BLaER1 treated with 17β-estradiol and CSF1 and Interleukin-3, amounts not matched to agents 10 nM and 100 nM (cell line): ENCODE measurements around the gene TSHZ3.

ENCODE experiments used
- H3K27ac ChIP-seq, 11 experiments: shearing (Covaris generic); formaldehyde crosslinking; 2 replicates each; pipeline ENCODE4 v1.8.1; 2022
- H3K27me3 ChIP-seq, 11 experiments: shearing (Covaris generic); formaldehyde crosslinking; 2 replicates each; pipeline ENCODE4 v1.8.1; 2022
- H3K36me3 ChIP-seq, 11 experiments: shearing (Covaris generic); formaldehyde crosslinking; 2 replicates each; pipeline ENCODE4 v1.8.1; 2022
- H3K4me1 ChIP-seq, 10 experiments: shearing (Covaris generic); formaldehyde crosslinking; 2 replicates each; pipeline ENCODE4 v1.8.1; 2022
- H3K4me2 ChIP-seq, 11 experiments: shearing (Covaris generic); formaldehyde crosslinking; 2 replicates each; pipeline ENCODE4 v1.8.1; 2022
- H3K4me3 ChIP-seq, 10 experiments: shearing (Covaris generic); formaldehyde crosslinking; 2 replicates each; pipeline ENCODE4 v1.8.1; 2022
- H3K9ac ChIP-seq, 11 experiments: shearing (Covaris generic); formaldehyde crosslinking; 2 replicates each; pipeline ENCODE4 v1.8.1; 2022
- H3K9me3 ChIP-seq, 11 experiments: shearing (Covaris generic); formaldehyde crosslinking; replicated peaks in 1 of 11; 2 replicates each; pipeline ENCODE4 v1.8.1; 2022
- H4K20me1 ChIP-seq, 11 experiments: shearing (Covaris generic); formaldehyde crosslinking; 2 replicates each; pipeline ENCODE4 v1.8.1; 2022
- Cebpa-rat ChIP-seq, 11 experiments: shearing (Covaris generic); IDR thresholded peaks; 2 replicates each; pipeline ENCODE4 v1.8.1; 2022

The TSHZ3 gene

GRCh38 chr19:31347354-31347753, 1.9 kb downstream of the TSHZ3 start:
- TF ChIP-seq Cebpa-rat (IDR thresholded peaks at IDR 0.05) = no peak
- Histone ChIP-seq H3K27me3 (peaks cover 13 to 50% (median 38%) of the 10 kb centered on the region in 11 experiments), H3K27ac (no peak overlapping the region), H3K9ac (peak overlapping the region in 2 of 11 experiments; percentile 86 to 95; a peak in 2 of 22 replicates), H3K36me3 (peaks cover 0 to 25% (median 4%) of the 10 kb centered on the region in 11 experiments; a peak in 11 of 22 replicates), H3K4me1 (peaks cover 20 to 48% (median 25%) of the 10 kb centered on the region in 10 experiments), H4K20me1 (peaks cover 52 to 78% (median 68%) of the 10 kb centered on the region in 11 experiments), H3K4me2 (peak overlapping the region; percentile 76 to 100 (median 95); a peak in 20 of 22 replicates), H3K9me3 (no peaks in the 10 kb centered on the region), H3K4me3 (peak overlapping the region in 3 of 10 experiments; percentile 95 to 98 (median 96); a peak in 6 of 20 replicates)

GRCh38 chr19:31346184-31347059, 2.8 kb downstream of the TSHZ3 start:
- peaks cover 48 to 78% (median 67%) of the 10 kb centered on the region in 11 experiments for H4K20me1 ChIP-seq
- H3K9me3 ChIP-seq = no peaks in the 10 kb centered on the region
- TF ChIP-seq Cebpa-rat (IDR thresholded peaks at IDR 0.05) = no peak
- no peak overlapping the region for H3K27ac ChIP-seq
- H3K9ac ChIP-seq = no peak overlapping the region
- no peak overlapping the region for H3K4me3 ChIP-seq
- peaks cover 0 to 30% (median 4%) of the 10 kb centered on the region in 11 experiments; a peak in 11 of 22 replicates for H3K36me3 ChIP-seq
- H3K4me1 ChIP-seq = peaks cover 14 to 48% (median 22%) of the 10 kb centered on the region in 10 experiments
- H3K27me3 ChIP-seq = peaks cover 4 to 41% (median 29%) of the 10 kb centered on the region in 11 experiments
- peak overlapping the region in 2 of 11 experiments; percentile 88 to 90; a peak in 3 of 22 replicates for H3K4me2 ChIP-seq

DNA sequence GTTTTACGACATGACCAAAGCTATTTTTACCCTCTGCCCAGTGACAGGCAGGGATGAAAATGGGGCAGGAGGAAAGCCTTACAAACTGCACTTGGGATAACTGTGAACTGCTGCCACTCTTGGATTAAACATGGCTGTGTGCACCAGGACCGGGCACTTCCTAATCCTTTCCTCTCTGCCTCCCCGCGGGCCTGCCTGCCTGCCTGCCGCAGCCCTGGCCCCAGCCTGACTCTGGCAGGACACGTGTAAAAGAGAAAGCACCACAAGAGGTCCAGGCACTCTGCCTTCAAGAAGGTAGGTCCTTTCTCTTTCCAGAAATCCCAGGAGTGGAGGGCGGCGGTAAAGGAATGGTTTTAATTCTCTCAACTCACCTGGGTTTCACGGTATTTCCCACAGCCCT, 4.8 kb downstream of the TSHZ3 start:
- peak overlapping the region in 1 of 11 experiments; percentile 18; a peak in 1 of 22 replicates for H3K4me2 ChIP-seq
- no peaks in the 10 kb centered on the region for H3K9me3 ChIP-seq
- H3K36me3 ChIP-seq = peaks cover 0 to 30% (median 4%) of the 10 kb centered on the region in 11 experiments; a peak in 11 of 22 replicates
- peaks cover 33 to 68% (median 38%) of the 10 kb centered on the region in 10 experiments for H3K4me1 ChIP-seq
- H3K9ac ChIP-seq = no peak overlapping the region
- no peak overlapping the region for H3K4me3 ChIP-seq
- H3K27ac ChIP-seq = no peak overlapping the region
- H4K20me1 ChIP-seq = peaks cover 63 to 93% (median 82%) of the 10 kb centered on the region in 11 experiments
- peaks cover 0 to 43% (median 24%) of the 10 kb centered on the region in 11 experiments; a peak in 15 of 22 replicates for H3K27me3 ChIP-seq
- no peak for TF ChIP-seq Cebpa-rat (IDR thresholded peaks at IDR 0.05)

DNA sequence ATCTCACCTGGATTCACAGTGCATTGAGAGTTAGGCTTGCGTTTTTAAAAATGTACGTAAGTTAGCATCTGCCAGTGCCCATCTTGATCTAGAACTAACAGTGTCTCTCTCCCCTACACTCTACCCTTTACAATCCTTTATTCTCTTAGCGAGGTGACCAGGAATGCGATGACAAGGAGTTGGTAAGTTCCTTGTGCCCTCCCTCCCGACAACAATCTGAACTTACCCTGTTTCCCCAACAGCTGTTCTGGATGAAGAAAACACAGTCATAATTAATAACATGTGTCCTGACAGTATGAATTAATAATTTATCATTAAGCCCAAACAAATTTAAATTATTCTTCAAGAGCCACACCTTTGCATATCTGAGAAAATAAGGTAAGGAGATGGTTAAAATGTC, 6.3 kb downstream of the TSHZ3 start:
- Histone ChIP-seq H4K20me1 (peaks cover 70 to 99% (median 91%) of the 10 kb centered on the region in 11 experiments), H3K27ac (no peak overlapping the region), H3K4me1 (peaks cover 32 to 76% (median 37%) of the 10 kb centered on the region in 10 experiments), H3K36me3 (peaks cover 0 to 36% (median 4%) of the 10 kb centered on the region in 11 experiments; a peak in 11 of 22 replicates), H3K9ac (no peak overlapping the region), H3K9me3 (no peaks in the 10 kb centered on the region), H3K27me3 (peaks cover 0 to 37% (median 14%) of the 10 kb centered on the region in 11 experiments; a peak in 15 of 22 replicates), H3K4me2 (no peak overlapping the region; a peak in 1 of 22 replicates), H3K4me3 (no peak overlapping the region)
- no peak for TF ChIP-seq Cebpa-rat (IDR thresholded peaks at IDR 0.05)

DNA sequence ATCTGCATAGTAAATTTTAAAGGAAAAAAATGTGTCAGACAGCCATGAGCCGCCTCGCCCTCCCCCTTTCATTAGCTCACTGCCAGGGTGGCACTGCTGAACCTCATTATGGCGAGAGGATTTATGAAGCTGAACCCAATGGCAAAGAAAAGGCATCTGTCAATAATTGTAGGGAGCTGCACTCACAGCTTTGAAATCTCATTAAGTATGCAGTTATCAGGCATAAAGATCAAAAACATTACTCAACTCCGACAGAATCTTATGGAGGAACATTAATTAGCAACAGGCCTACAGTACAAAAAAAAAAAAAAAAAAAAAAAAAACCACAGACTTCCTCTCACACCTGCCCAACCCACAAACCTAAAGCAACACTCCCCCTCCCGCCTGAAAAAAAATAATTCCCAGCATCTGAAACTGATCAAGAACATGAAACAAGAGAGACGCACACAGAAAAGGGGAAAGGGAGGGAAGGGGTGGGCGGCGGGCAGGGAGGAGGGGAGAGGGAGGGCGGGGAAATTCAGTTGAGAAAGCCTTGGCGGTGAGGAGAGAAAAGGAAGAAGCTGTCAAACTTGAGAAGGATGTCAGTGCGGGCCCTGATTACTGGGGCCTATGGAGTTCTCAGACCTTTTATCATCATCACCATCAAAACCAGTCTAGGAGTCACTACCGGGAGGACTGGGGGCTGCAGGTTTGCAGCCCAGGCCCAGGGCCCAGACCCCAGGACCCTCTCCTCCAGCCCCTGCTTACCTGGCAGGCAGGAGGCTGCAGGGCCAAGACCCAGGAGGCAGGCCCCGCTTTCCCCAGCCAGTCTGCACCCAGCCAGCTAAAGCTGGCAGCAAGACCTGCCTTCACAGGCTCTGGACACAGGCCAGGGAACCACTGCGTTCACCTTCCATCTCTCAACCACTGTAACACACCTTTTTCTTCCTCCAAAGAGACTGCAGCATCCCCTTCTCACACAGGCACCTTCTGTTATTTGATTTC, 8.9 kb downstream of the TSHZ3 start:
- Histone ChIP-seq H3K4me2 (peak overlapping the region; percentile 84 to 96 (median 90)), H4K20me1 (peaks cover 45 to 99% (median 83%) of the 10 kb centered on the region in 11 experiments), H3K9ac (peak overlapping the region in 6 of 11 experiments; percentile 15 to 35 (median 27); a peak in 3 of 22 replicates), H3K36me3 (peaks cover 0 to 48% (median 5%) of the 10 kb centered on the region in 11 experiments; a peak in 11 of 22 replicates), H3K4me1 (peaks cover 26 to 62% (median 32%) of the 10 kb centered on the region in 10 experiments), H3K27ac (peak overlapping the region in 1 of 11 experiments; percentile 11; a peak in 1 of 22 replicates), H3K4me3 (peak overlapping the region in 2 of 10 experiments; percentile 25 to 37; a peak in 2 of 20 replicates), H3K27me3 (peaks cover 0 to 17% (median 6%) of the 10 kb centered on the region in 11 experiments; a peak in 7 of 22 replicates), H3K9me3 (no peaks in the 10 kb centered on the region)
- TF ChIP-seq Cebpa-rat (IDR thresholded peaks at IDR 0.05) = no peak

GRCh38 chr19:31339411-31339810, 9.8 kb downstream of the TSHZ3 start:
- peaks cover 38 to 99% (median 75%) of the 10 kb centered on the region in 11 experiments for H4K20me1 ChIP-seq
- peak overlapping the region in 1 of 11 experiments; percentile 0; a peak in 2 of 22 replicates for H3K9ac ChIP-seq
- H3K4me2 ChIP-seq = peak overlapping the region; percentile 49 to 95 (median 75)
- H3K36me3 ChIP-seq = peaks cover 0 to 47% (median 5%) of the 10 kb centered on the region in 11 experiments; a peak in 11 of 22 replicates
- H3K4me3 ChIP-seq = no peak overlapping the region
- H3K27me3 ChIP-seq = peaks cover 0 to 17% (median 6%) of the 10 kb centered on the region in 11 experiments; a peak in 7 of 22 replicates
- H3K9me3 ChIP-seq = no peaks in the 10 kb centered on the region
- TF ChIP-seq Cebpa-rat (IDR thresholded peaks at IDR 0.05) = no peak
- H3K4me1 ChIP-seq = peaks cover 26 to 65% (median 32%) of the 10 kb centered on the region in 10 experiments
- no peak overlapping the region for H3K27ac ChIP-seq

- Histone ChIP-seq H3K27me3 (peaks cover 0 to 17% (median 6%) of the 10 kb centered on the region in 11 experiments; a peak in 7 of 22 replicates), H3K9me3 (no peaks in the 10 kb centered on the region), H4K20me1 (peaks cover 37 to 99% (median 77%) of the 10 kb centered on the region in 11 experiments), H3K27ac (no peak overlapping the region), H3K4me3 (no peak overlapping the region), H3K4me2 (peak overlapping the region in 1 of 11 experiments; percentile 1; a peak in 2 of 22 replicates), H3K4me1 (peaks cover 26 to 69% (median 32%) of the 10 kb centered on the region in 10 experiments), H3K36me3 (peaks cover 0 to 42% (median 5%) of the 10 kb centered on the region in 11 experiments; a peak in 11 of 22 replicates), H3K9ac (no peak overlapping the region)
- TF ChIP-seq Cebpa-rat (IDR thresholded peaks at IDR 0.05) = no peak
Measured at GRCh38 chr19:31338069-31338776, 11.0 kb downstream of the TSHZ3 start.
